Measurements from ENCODE around the gene AKR7A3. TPM values are rescaled to one million over a fixed set of nuclear protein-coding genes. Genes with fewer than 3 reads are reported as not detected.

The AKR7A3 gene
- total and polyA plus RNA-seq, 9 of the 15 experiments (the other 6 are each of a cell fraction or from before 2014, with no cell fraction given) = 0.04 to 1.5 (median 0.44) TPM; not detected in 1

- TF ChIP-seq FOXK2 (conservative IDR thresholded peaks at IDR 0.05 in 1 of 2, IDR thresholded peaks at IDR 0.05 in 1 of 2; ENCODE audit: low read depth in 2 of 2) (peak in 1 of 2 experiments; percentile 36; a peak in 1 of 4 replicates), ZFP30 (CRISPR knock-in tag; IDR thresholded peaks at IDR 0.05; ENCODE audit: borderline replicate concordance) (no peak), FOSL1 (tag; conservative IDR thresholded peaks at IDR 0.05) (peak; percentile 97), HINFP (tag; conservative IDR thresholded peaks at IDR 0.05; ENCODE audit: low read depth) (no peak), PREB (CRISPR knock-in tag; IDR thresholded peaks at IDR 0.05) (0 out of 2 replicates have a peak, but pooled peaks have one; percentile 84), BRD4 (IDR thresholded peaks at IDR 0.05) (peak; percentile 82; the same call in 1 of the 2 replicates), HLTF (IDR thresholded peaks at IDR 0.05) (peak; percentile 54; the same call in 1 of the 2 replicates), THRAP3 (IDR thresholded peaks at IDR 0.05; ENCODE audit: borderline replicate concordance) (no peak), HNRNPUL1 (IDR thresholded peaks at IDR 0.05; ENCODE audit: low read length) (no peak), ZNF277 (CRISPR knock-in tag; IDR thresholded peaks at IDR 0.05; ENCODE audit: borderline replicate concordance) (no peak), MAFF (IDR thresholded peaks at IDR 0.05; ENCODE audit: low read length) (no peak), TOE1 (IDR thresholded peaks at IDR 0.05; ENCODE audit: borderline replicate concordance) (peak; percentile 66; the same call in 1 of the 2 replicates), TOE1 (CRISPR knock-in tag; IDR thresholded peaks at IDR 0.05; ENCODE audit: borderline replicate concordance, low read depth) (no peak), MECOM (CRISPR knock-in tag; IDR thresholded peaks at IDR 0.05) (no peak), PBX2 (CRISPR knock-in tag; IDR thresholded peaks at IDR 0.05; ENCODE audit: low read depth) (no peak), PBX2 (tag; conservative IDR thresholded peaks at IDR 0.05; ENCODE audit: low read depth) (no peak), ZNF583 (CRISPR knock-in tag; IDR thresholded peaks at IDR 0.05) (peak; percentile 49; the same call in 1 of the 2 replicates), FOXM1 (IDR thresholded peaks at IDR 0.05; ENCODE audit: low read depth) (no peak), FOXM1 (CRISPR knock-in tag; IDR thresholded peaks at IDR 0.05; ENCODE audit: low read depth) (no peak), U2AF1 (optimal IDR thresholded peaks at IDR 0.05; ENCODE audit: low read depth, low read length) (peak; percentile 96), EHMT2 (IDR thresholded peaks at IDR 0.05) (no peak), ZBTB1 (CRISPR knock-in tag; IDR thresholded peaks at IDR 0.05; ENCODE audit: borderline replicate concordance, low read depth) (peak; percentile 64)
Measured at GRCh38 chr1:19311931-19312781, 23.6 kb upstream of the AKR7A3 start, which contains the start of the genes AKR7A2 and SLC66A1 (continued).

All from K562 (cell line).